Activated naive CD8-positive, alpha-beta T cell treated with anti-CD3 and anti-CD28 coated beads, Interleukin-2, amount 50 U/mL, for 24 hours (primary cell): ENCODE measurements around the gene MAD1L1.
A peak's percentile ranks its signal among the peaks of the same experiment; 100 is the strongest.

Experiments used
- ATAC-seq: fragments of 150-1000 bp; cut with Tn5 transposase; one replicate; pipeline ENCODE4 v1.10.0; 2021
- DNase-seq: peaks from one replicate; pipeline ENCODE4 v3.0.0; 2021
- H3K27ac Mint-ChIP-seq: one replicate; pipeline ENCODE4 v1.8.0; 2021; ENCODE audit warnings: mild to moderate bottlenecking, mixed read lengths
- H3K27me3 Mint-ChIP-seq: one replicate; pipeline ENCODE4 v1.8.0; 2021; ENCODE audit warnings: mixed read lengths
- H3K36me3 Mint-ChIP-seq: one replicate; pipeline ENCODE4 v1.8.0; 2021; ENCODE audit warnings: low read depth, mixed read lengths
- H3K4me1 Mint-ChIP-seq: one replicate; pipeline ENCODE4 v1.8.0; 2021; ENCODE audit warnings: mixed read lengths
- H3K4me3 Mint-ChIP-seq: one replicate; pipeline ENCODE4 v1.8.0; 2021; ENCODE audit warnings: mild to moderate bottlenecking, moderate library complexity, mixed read lengths
- H3K9me3 Mint-ChIP-seq: one replicate; pipeline ENCODE4 v1.8.0; 2021; ENCODE audit warnings: mixed read lengths

The MAD1L1 gene

DNA sequence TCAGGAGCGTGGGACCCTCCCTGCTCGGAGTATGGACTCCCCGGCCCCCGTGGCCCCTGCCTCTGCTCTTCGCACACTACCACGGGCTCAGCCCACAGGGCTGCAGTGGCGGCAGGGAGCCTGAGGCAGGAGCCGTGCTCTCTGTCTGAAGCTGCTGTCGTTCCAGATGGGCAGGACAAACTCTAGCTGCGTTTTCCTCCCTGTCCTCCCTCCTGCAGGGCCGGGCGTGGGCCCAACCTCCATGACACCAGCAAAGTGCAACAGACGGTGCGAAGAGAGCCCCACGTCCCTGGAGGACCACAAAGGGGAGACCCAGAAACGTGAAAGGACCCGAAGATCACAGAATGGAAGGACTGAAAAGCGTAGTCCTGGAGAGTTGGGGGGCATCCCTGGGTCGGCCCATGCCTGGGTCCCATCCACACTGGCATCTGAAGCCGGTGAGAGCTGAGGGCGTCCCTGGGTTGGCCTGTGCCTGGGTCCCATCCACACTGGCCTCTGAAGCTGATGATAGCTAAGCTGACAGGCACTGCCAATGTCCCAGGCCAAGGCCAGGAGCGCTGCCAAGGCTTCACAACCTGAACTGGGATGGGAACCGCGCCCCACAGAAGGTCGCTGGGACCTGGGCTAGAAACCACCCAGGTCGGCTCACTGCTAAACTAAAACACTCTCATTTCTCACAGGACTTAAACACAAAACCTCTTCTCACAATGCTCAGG, 267.0 kb downstream of the MAD1L1 start:
- no peak for ATAC-seq
- peaks cover 47% of the 10 kb centered on the region for H3K36me3 Mint-ChIP-seq
- peaks cover 25% of the 10 kb centered on the region for H3K4me1 Mint-ChIP-seq
- H3K9me3 Mint-ChIP-seq, result peaks cover 19% of the 10 kb centered on the region
- H3K27me3 Mint-ChIP-seq, result peaks cover 5% of the 10 kb centered on the region
- DNase-seq, result no peak
- no peak overlapping the region for H3K27ac Mint-ChIP-seq
- H3K4me3 Mint-ChIP-seq, result no peak overlapping the region

DNA sequence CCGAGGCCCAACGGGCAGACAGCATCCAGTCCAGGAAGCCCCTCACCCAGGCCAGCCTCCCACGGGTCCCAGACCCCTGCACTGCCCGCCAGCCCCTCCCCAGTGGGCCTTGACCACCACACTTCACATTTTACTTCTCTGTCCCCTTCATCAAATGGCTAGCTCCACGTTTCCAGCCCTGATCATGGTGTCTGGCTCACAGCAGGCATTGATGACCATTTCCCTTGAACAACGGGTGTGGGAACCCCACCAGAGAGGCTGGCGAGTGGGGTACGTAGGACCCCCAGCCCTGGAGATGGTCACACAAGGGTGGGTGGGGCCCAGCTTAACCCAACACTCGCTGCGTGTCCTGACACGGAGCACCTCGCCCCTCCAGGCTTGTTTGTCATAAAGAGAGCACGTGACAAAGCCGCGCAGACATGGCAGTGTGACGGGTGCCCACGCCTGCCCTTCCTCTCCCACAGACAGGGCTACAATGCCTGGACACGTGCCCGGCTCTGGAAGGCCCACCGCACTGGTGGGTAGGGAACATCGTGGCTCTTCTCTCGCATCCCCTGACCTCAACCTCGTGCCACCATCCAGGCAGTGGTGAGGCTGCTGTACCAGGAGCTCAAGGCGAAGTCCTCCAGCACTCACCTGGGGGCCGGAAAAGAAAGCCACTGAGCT, 267.7 kb downstream of the MAD1L1 start:
- Mint-ChIP-seq H3K36me3 (peaks cover 54% of the 10 kb centered on the region), H3K27ac (no peak overlapping the region), H3K4me3 (no peak overlapping the region), H3K4me1 (peaks cover 25% of the 10 kb centered on the region), H3K9me3 (peaks cover 26% of the 10 kb centered on the region), H3K27me3 (peaks cover 5% of the 10 kb centered on the region)
- ATAC-seq (no peak), DNase-seq (no peak)

DNA sequence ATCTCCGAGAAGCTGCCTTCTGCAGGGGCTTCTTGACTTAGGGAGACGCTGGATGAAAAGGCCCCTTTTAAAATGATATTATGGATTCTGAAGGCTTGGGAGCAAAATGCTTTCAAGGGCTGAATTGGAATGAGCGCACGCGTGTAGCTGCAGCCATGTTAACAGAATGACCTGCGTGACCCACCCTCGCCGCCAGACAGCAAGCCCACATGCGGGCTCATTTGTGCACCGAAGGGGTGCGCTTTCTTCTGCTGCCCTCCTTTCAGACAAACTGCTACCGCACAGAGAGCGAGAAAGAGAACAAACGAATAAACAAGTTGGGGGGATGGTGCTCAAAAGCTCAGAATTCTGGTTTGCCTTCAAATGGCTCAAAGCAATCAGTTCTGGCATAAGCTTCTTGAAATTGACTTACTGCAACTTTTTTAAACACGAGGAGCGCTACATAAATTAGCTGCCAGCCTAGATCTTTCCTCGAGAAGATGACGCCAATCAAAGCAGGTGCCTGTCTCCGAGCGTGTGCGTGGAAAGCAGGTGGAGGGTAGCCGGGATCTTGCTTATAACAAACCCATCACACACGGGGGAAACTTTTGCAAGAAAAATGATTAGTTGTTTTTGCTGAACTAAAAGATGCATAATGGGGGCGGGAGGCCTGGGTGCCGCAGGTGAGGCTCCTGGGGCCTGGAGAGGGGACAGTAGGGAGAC, 268.4 kb downstream of the MAD1L1 start:
- DNase-seq, result no peak
- Mint-ChIP-seq H3K9me3 (peaks cover 31% of the 10 kb centered on the region), H3K36me3 (peaks cover 59% of the 10 kb centered on the region), H3K4me1 (peaks cover 24% of the 10 kb centered on the region), H3K27me3 (peaks cover 5% of the 10 kb centered on the region), H3K4me3 (no peak overlapping the region), H3K27ac (no peak overlapping the region)
- ATAC-seq, result no peak

DNA sequence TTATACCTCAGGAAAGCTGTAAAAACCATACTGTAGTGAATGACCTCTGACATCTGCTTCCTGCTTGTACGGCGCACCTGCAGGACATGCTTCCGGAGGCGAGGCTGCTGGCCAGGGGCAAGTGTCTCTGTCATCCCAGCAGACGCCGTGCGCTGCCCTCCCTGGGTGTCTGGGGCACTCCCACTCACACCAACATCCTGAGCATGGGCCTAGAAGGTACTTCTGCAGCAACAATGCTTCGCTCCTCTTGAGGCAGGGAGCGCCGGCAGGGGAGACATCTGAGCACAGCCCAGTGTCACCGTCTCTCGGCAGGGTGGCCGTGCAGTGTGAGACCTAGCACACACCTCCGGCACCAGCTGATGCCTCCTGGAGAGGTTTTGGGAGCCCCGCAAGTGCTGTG, 269.2 kb downstream of the MAD1L1 start:
- ATAC-seq, result no peak
- H3K27me3 Mint-ChIP-seq, result peaks cover 5% of the 10 kb centered on the region
- H3K4me3 Mint-ChIP-seq, result no peak overlapping the region
- peaks cover 37% of the 10 kb centered on the region for H3K9me3 Mint-ChIP-seq
- peaks cover 65% of the 10 kb centered on the region for H3K36me3 Mint-ChIP-seq
- H3K27ac Mint-ChIP-seq, result no peak overlapping the region
- DNase-seq, result no peak
- H3K4me1 Mint-ChIP-seq, result peaks cover 24% of the 10 kb centered on the region

- H3K27ac Mint-ChIP-seq, result peak overlapping the region; percentile 97
- peaks cover 40% of the 10 kb centered on the region for H3K9me3 Mint-ChIP-seq
- DNase-seq, result peak; percentile 58
- peaks cover 66% of the 10 kb centered on the region for H3K36me3 Mint-ChIP-seq
- peak; percentile 83 for ATAC-seq
- H3K4me1 Mint-ChIP-seq, result peaks cover 24% of the 10 kb centered on the region
- H3K4me3 Mint-ChIP-seq, result peak overlapping the region; percentile 70
- H3K27me3 Mint-ChIP-seq, result peaks cover 5% of the 10 kb centered on the region
Measured at GRCh38 chr7:1961701-1962276, 271.0 kb downstream of the MAD1L1 start.

GRCh38 chr7:1959305-1959704, 273.4 kb downstream of the MAD1L1 start:
- no peak overlapping the region for H3K4me3 Mint-ChIP-seq
- DNase-seq (no peak), ATAC-seq (no peak)
- H3K4me1 Mint-ChIP-seq, result peaks cover 24% of the 10 kb centered on the region
- H3K27me3 Mint-ChIP-seq, result peaks cover 5% of the 10 kb centered on the region
- H3K9me3 Mint-ChIP-seq, result peaks cover 40% of the 10 kb centered on the region
- H3K27ac Mint-ChIP-seq, result no peak overlapping the region
- H3K36me3 Mint-ChIP-seq, result peaks cover 58% of the 10 kb centered on the region

GRCh38 chr7:1957471-1958225, 275.1 kb downstream of the MAD1L1 start:
- peaks cover 5% of the 10 kb centered on the region for H3K27me3 Mint-ChIP-seq
- H3K4me3 Mint-ChIP-seq, result no peak overlapping the region
- peaks cover 49% of the 10 kb centered on the region for H3K36me3 Mint-ChIP-seq
- H3K9me3 Mint-ChIP-seq, result peaks cover 40% of the 10 kb centered on the region
- no peak overlapping the region for H3K27ac Mint-ChIP-seq
- H3K4me1 Mint-ChIP-seq, result peaks cover 24% of the 10 kb centered on the region
- no peak for DNase-seq
- no peak for ATAC-seq

DNA sequence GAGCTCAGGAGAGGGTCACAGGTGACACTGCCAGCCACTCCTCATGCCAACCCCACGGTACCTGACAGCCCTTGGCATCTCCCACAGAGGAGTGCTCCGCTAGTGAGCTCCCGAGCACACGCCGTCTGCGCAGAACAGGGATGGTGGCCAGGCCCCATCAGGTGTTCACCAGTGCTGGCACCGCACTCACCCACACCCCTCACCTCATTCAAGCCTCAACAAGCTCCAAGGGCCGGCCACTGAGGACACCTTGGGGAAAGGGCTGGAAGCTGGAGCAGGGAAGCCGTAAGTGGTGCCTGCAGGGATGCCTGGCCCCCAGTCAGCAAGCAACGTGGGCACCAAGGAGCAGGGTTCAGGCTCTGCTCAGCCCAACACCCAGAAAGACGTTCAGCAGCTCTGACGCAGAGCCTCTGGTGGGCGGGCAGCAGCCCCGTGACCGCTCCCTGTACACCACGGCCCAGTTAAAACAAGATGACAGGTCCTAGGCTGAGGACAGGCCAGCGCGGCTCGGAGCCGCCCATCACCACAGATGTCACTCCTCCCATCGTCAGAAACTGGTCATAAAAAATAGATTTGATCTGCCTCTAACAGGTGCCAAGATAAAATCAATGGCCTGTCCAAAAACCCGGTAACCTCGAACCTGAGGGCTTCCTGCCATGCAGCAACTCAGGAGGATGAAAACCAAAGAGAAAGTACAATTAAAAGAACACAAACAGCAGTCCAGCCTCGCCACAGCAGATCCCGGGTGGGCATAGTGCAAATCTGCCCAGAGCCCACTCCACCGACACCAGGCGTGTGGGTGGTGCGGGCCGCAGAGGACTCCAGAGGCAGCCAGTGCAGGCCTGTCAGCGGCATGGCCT, 275.9 kb downstream of the MAD1L1 start:
- peaks cover 17% of the 10 kb centered on the region for H3K4me1 Mint-ChIP-seq
- peaks cover 32% of the 10 kb centered on the region for H3K9me3 Mint-ChIP-seq
- no peak for DNase-seq
- H3K27me3 Mint-ChIP-seq, result peaks cover 3% of the 10 kb centered on the region
- peaks cover 41% of the 10 kb centered on the region for H3K36me3 Mint-ChIP-seq
- ATAC-seq, result no peak
- H3K27ac Mint-ChIP-seq, result no peak overlapping the region
- H3K4me3 Mint-ChIP-seq, result no peak overlapping the region

GRCh38 chr7:1956141-1956540, 276.6 kb downstream of the MAD1L1 start:
- ATAC-seq (no peak), DNase-seq (no peak)
- Mint-ChIP-seq H3K9me3 (peaks cover 25% of the 10 kb centered on the region), H3K27me3 (no peaks in the 10 kb centered on the region), H3K36me3 (peaks cover 34% of the 10 kb centered on the region), H3K27ac (no peak overlapping the region), H3K4me3 (no peak overlapping the region), H3K4me1 (peaks cover 13% of the 10 kb centered on the region)

GRCh38 chr7:1954366-1955004, 278.3 kb downstream of the MAD1L1 start:
- no peaks in the 10 kb centered on the region for H3K27me3 Mint-ChIP-seq
- no peak for ATAC-seq
- H3K27ac Mint-ChIP-seq, result no peak overlapping the region
- peaks cover 5% of the 10 kb centered on the region for H3K4me1 Mint-ChIP-seq
- peaks cover 10% of the 10 kb centered on the region for H3K9me3 Mint-ChIP-seq
- no peak overlapping the region for H3K4me3 Mint-ChIP-seq
- no peak for DNase-seq
- H3K36me3 Mint-ChIP-seq, result peaks cover 19% of the 10 kb centered on the region

- ATAC-seq, result no peak
- Mint-ChIP-seq H3K27me3 (no peaks in the 10 kb centered on the region), H3K36me3 (peaks cover 11% of the 10 kb centered on the region), H3K4me1 (peaks cover 3% of the 10 kb centered on the region), H3K9me3 (peaks cover 3% of the 10 kb centered on the region), H3K27ac (no peak overlapping the region), H3K4me3 (no peak overlapping the region)
- DNase-seq, result no peak
Measured at GRCh38 chr7:1953199-1954190, 279.2 kb downstream of the MAD1L1 start.

GRCh38 chr7:1952781-1953180, 280.0 kb downstream of the MAD1L1 start:
- DNase-seq (no peak), ATAC-seq (no peak)
- Mint-ChIP-seq H3K27ac (no peak overlapping the region), H3K9me3 (no peaks in the 10 kb centered on the region), H3K27me3 (no peaks in the 10 kb centered on the region), H3K4me1 (peaks cover 3% of the 10 kb centered on the region), H3K36me3 (peaks cover 8% of the 10 kb centered on the region), H3K4me3 (no peak overlapping the region)
